Loucy (cell line): Measurements from ENCODE around the gene GUCD1.
A peak's percentile ranks its signal among the peaks of the same experiment; 100 is the strongest.

Source experiments
- H2AFZ ChIP-seq: fragments of 200-600 bp; sonication (generic); 2 replicates; pipeline ENCODE4 v1.6.0; 2016; ENCODE audit warnings: antibody characterized with exemption, mild to moderate bottlenecking, low read length, moderate library complexity
- H3F3A ChIP-seq: fragments of 200-600 bp; 2 replicates; pipeline ENCODE4 v1.6.0; 2016; ENCODE audit warnings: antibody characterized with exemption, low read depth, mild to moderate bottlenecking
- H3K27me3 ChIP-seq: fragments of 200-600 bp; sonication (generic); 2 replicates; pipeline ENCODE4 v1.6.1; 2014; ENCODE audit warnings: low read length, mild to moderate bottlenecking; ENCODE audit not compliant: insufficient read depth, poor library complexity, severe bottlenecking
- H3K36me3 ChIP-seq: fragments of 200-600 bp; sonication (generic); 2 replicates; pipeline ENCODE4 v1.6.1; 2016; ENCODE audit warnings: low read length; ENCODE audit not compliant: insufficient read depth
- H3K4me1 ChIP-seq: fragments of 200-600 bp; sonication (generic); 2 replicates; pipeline ENCODE4 v1.5.1; 2014; ENCODE audit warnings: low read length, mild to moderate bottlenecking; ENCODE audit not compliant: insufficient read depth, poor library complexity, severe bottlenecking
- H3K4me2 ChIP-seq: fragments of 200-600 bp; sonication (generic); 2 replicates; pipeline ENCODE4 v1.6.0; 2014; ENCODE audit warnings: antibody characterized with exemption, low read length, low read depth, mild to moderate bottlenecking; ENCODE audit not compliant: poor library complexity, severe bottlenecking
- H3K4me3 ChIP-seq: fragments of 200-600 bp; sonication (generic); 2 replicates; pipeline ENCODE4 v1.5.1; 2014; ENCODE audit warnings: low read length, mild to moderate bottlenecking, mixed read lengths; ENCODE audit not compliant: poor library complexity, severe bottlenecking
- H3K79me2 ChIP-seq: fragments of 200-600 bp; sonication (generic); 2 replicates; pipeline ENCODE4 v1.6.1; 2014; ENCODE audit warnings: low read length; ENCODE audit not compliant: insufficient read depth
- H3K9ac ChIP-seq: fragments of 200-600 bp; sonication (generic); 2 replicates; pipeline ENCODE4 v1.6.0; 2014; ENCODE audit warnings: mild to moderate bottlenecking, low read depth, low read length, moderate library complexity; ENCODE audit not compliant: poor library complexity, severe bottlenecking
- H3K9me2 ChIP-seq: fragments of 200-600 bp; sonication (generic); replicated peaks from 2 replicates; pipeline ENCODE4 v1.6.1; 2016; ENCODE audit warnings: low read depth, low read length, mixed read lengths
- H3K9me3 ChIP-seq: fragments of 200-600 bp; sonication (generic); 2 replicates; pipeline ENCODE4 v1.6.1; 2014; ENCODE audit warnings: mild to moderate bottlenecking, antibody characterized with exemption, low read length, low read depth; ENCODE audit not compliant: insufficient read depth
- H4K20me1 ChIP-seq: fragments of 200-600 bp; sonication (generic); 2 replicates; pipeline ENCODE4 v1.6.0; 2014; ENCODE audit warnings: antibody characterized with exemption, low read length, mild to moderate bottlenecking; ENCODE audit not compliant: insufficient read depth, poor library complexity, severe bottlenecking
- CTCF ChIP-seq: fragments of 200-600 bp; sonication (generic); conservative IDR thresholded peaks from 2 replicates; pipeline ENCODE4 v1.5.1; 2014; ENCODE audit warnings: mild to moderate bottlenecking, antibody characterized with exemption, low read length
- EZH2phosphoT487 ChIP-seq: fragments of 200-600 bp; IDR thresholded peaks from 2 replicates; pipeline ENCODE4 v1.6.1; 2018; ENCODE audit warnings: antibody characterized with exemption, mild to moderate bottlenecking, moderate library complexity, borderline replicate concordance

GUCD1 gene

GRCh38 chr22:24512043-24512442 is 42.9 kb downstream of the GUCD1 start:
- peak overlapping the region; percentile 45 for H3K9ac ChIP-seq
- peaks cover 9% of the 10 kb centered on the region; the same call in 1 of the 2 replicates for H3F3A ChIP-seq
- H4K20me1 ChIP-seq: no peaks in the 10 kb centered on the region
- no peaks in the 10 kb centered on the region for H3K36me3 ChIP-seq
- no peaks in the 10 kb centered on the region for H3K9me2 ChIP-seq
- no peaks in the 10 kb centered on the region for H3K9me3 ChIP-seq
- H3K4me1 ChIP-seq: peaks cover 40% of the 10 kb centered on the region
- no peaks in the 10 kb centered on the region for H3K27me3 ChIP-seq
- peak overlapping the region; percentile 33 for H3K4me2 ChIP-seq
- no peak overlapping the region for H2AFZ ChIP-seq
- no peak overlapping the region for H3K4me3 ChIP-seq
- TF ChIP-seq CTCF (no peak), EZH2phosphoT487 (no peak)
- no peaks in the 10 kb centered on the region for H3K79me2 ChIP-seq

GRCh38 chr22:24510637-24511625 is 44.0 kb downstream of the GUCD1 start:
- peak overlapping the region; percentile 66 for H3K4me2 ChIP-seq
- H3K79me2 ChIP-seq: no peaks in the 10 kb centered on the region
- peak overlapping the region; percentile 45 for H3K9ac ChIP-seq
- H3K9me2 ChIP-seq: no peaks in the 10 kb centered on the region
- H3K4me3 ChIP-seq: peak overlapping the region; percentile 45
- no peaks in the 10 kb centered on the region for H3K36me3 ChIP-seq
- H3K27me3 ChIP-seq: no peaks in the 10 kb centered on the region
- peak overlapping the region; percentile 51; the same call in 1 of the 2 replicates for H2AFZ ChIP-seq
- no peaks in the 10 kb centered on the region for H3K9me3 ChIP-seq
- peaks cover 9% of the 10 kb centered on the region; the same call in 1 of the 2 replicates for H3F3A ChIP-seq
- H4K20me1 ChIP-seq: no peaks in the 10 kb centered on the region
- peaks cover 46% of the 10 kb centered on the region for H3K4me1 ChIP-seq
- no peak for TF ChIP-seq EZH2phosphoT487
- no peak for TF ChIP-seq CTCF

GRCh38 chr22:24507716-24508115 is 47.2 kb downstream of the GUCD1 start:
- Histone ChIP-seq H3K36me3 (no peaks in the 10 kb centered on the region), H3K9ac (no peak overlapping the region), H3K9me3 (no peaks in the 10 kb centered on the region), H3K4me1 (peaks cover 70% of the 10 kb centered on the region), H3K4me2 (no peak overlapping the region), H3K9me2 (no peaks in the 10 kb centered on the region), H3K79me2 (no peaks in the 10 kb centered on the region), H3F3A (peaks cover 9% of the 10 kb centered on the region; the same call in 1 of the 2 replicates), H3K27me3 (no peaks in the 10 kb centered on the region), H4K20me1 (no peaks in the 10 kb centered on the region), H2AFZ (no peak overlapping the region), H3K4me3 (no peak overlapping the region)
- TF ChIP-seq CTCF (no peak), EZH2phosphoT487 (no peak)
